ENCODE measurements around the gene ZIC4.

Gene ZIC4

DNA sequence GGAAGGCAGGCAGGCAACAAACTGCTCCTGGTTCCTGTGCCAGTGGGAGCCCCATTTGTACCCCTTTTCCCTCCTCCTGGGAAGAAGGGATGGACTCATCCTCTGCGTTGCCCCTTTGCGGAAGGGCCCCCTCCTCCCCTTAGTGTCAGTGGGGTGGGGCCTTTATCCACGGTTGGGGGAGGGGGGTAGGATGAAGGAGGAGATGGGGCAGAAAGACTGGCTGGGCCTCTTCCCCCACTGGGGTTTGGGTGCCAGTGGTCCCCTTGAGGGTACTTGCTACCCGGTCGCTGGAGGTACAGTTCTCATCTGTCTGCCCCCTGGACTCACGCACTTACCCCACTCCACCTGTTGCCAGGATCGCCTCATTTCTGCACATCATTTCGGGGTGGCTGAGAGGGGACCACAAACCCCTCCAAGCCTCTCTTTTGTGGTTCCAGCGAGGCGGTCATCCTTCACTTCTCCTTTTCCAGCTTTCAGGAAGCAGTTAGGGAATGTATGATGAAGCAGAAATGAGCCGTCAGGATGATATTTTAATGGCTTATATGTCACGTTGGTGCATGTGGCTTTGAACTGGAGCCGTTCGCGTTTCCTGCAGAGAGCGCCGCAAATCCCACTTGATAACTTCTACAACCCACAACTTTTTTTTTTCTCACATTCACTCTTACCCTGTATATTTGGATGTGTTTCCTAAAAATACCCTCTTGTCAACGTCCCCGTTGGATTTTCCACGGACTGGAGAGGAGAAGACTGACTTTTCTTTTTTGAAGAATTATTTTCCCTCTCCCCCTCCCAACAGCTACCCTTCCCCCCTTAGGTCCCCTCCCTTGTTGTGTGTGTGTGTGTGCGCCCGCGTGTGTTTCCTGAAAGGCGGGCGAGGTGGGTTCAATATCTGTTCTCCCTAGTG, at the start of gene ZIC4:
Gene ZIC4, minus strand, starts transcription at position 516 of the 904 bp plus-strand sequence. CDS start 3,746 bp downstream, outside the sequence.
- no peak for TF ChIP-seq JUND (IDR thresholded peaks at IDR 0.05; ENCODE audit: low read depth)
- in situ Hi-C loops (cut with HindIII; ENCODE audit: low pct_unique_long_range_greater_than_20kb, low sequenced_read_pairs): no loop called here
- DNase-seq (ENCODE audit: low read depth in 1 of 2, low spot score in 1 of 2): no peak

DNA sequence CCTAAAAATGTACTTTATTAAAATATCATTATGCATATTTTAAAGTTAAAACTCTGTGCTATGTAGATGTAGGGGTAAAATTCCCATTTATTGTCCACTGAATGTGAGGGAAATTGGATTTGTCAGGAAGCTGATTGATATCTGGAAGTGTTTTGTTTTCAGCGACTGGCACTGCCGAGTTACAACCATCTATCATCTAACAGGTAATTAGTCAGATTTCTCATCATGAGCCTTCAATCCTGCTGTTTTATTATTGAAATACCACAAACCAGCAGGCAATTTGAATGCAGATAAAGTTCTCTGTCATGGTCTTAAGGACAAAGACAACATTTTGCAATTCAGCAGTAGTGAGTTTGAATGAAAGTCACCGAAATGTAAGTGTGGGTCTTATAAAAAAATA, 43.3 kb upstream of the ZIC4 start:
- TF ChIP-seq JUND (IDR thresholded peaks at IDR 0.05; ENCODE audit: low read depth): no peak
- in situ Hi-C loops (cut with HindIII; ENCODE audit: low pct_unique_long_range_greater_than_20kb, low sequenced_read_pairs): no loop called here
- no peak for DNase-seq (ENCODE audit: low read depth in 1 of 2, low spot score in 1 of 2)

GRCh38 chr3:147447224-147447623, 40.9 kb upstream of the ZIC4 start:
- no peak for DNase-seq (ENCODE audit: low read depth in 1 of 2, low spot score in 1 of 2)
- in situ Hi-C loops (cut with HindIII; ENCODE audit: low pct_unique_long_range_greater_than_20kb, low sequenced_read_pairs): no loop called here
- no peak for TF ChIP-seq JUND (IDR thresholded peaks at IDR 0.05; ENCODE audit: low read depth)

GRCh38 chr3:147431751-147432150, 25.4 kb upstream of the ZIC4 start:
- no peak for DNase-seq (ENCODE audit: low read depth in 1 of 2, low spot score in 1 of 2)
- TF ChIP-seq JUND (IDR thresholded peaks at IDR 0.05; ENCODE audit: low read depth): no peak
- in situ Hi-C loops (cut with HindIII; ENCODE audit: low pct_unique_long_range_greater_than_20kb, low sequenced_read_pairs): no loop called here

GRCh38 chr3:147428754-147429153, 22.4 kb upstream of the ZIC4 start:
- TF ChIP-seq JUND (IDR thresholded peaks at IDR 0.05; ENCODE audit: low read depth): no peak
- no peak for DNase-seq (ENCODE audit: low read depth in 1 of 2, low spot score in 1 of 2)
- in situ Hi-C loops (cut with HindIII; ENCODE audit: low pct_unique_long_range_greater_than_20kb, low sequenced_read_pairs): no loop called here

DNA sequence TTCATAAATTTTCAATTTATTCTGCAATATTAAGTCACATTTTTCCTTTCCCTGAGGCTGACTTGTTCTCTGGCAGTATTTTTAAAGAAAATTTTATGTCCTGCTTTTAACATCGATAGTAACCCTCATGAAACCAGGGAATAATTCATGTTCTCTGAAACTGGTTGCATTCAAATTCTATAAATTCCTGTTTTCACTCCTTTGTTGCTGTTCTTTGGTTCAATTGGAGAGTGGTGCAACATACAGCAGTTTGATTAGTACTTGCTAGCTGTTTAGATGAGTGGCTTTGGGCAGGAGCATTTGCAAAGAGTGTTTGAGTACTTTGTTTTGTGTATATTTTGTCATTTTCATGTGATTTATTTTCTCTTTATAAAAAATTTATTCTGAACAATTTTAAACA, 22.0 kb upstream of the ZIC4 start:
- in situ Hi-C loops (cut with HindIII; ENCODE audit: low pct_unique_long_range_greater_than_20kb, low sequenced_read_pairs): no loop called here
- no peak for DNase-seq (ENCODE audit: low read depth in 1 of 2, low spot score in 1 of 2)
- TF ChIP-seq JUND (IDR thresholded peaks at IDR 0.05; ENCODE audit: low read depth): no peak

DNA sequence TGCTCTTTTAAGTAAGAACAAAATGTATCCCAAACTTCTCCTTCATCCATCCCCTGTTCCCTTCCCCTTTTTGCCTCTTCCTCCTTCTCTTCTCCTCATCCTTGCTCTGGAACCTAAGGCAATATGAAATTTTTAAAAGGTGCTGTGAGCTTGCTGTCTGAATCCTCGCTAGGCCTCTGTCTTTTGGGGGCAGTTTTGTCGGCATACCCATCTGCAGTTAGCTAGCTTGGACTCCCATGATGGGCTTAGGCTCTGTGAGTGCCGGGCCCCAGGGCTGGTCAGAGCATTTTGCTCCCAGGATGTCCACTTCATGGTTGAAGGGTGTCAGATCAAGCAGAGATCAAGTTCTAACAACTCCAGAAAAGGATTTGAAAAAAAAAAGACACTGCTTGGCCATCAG, 21.4 kb upstream of the ZIC4 start:
- no peak for TF ChIP-seq JUND (IDR thresholded peaks at IDR 0.05; ENCODE audit: low read depth)
- in situ Hi-C loops (cut with HindIII; ENCODE audit: low pct_unique_long_range_greater_than_20kb, low sequenced_read_pairs): no loop called here

GRCh38 chr3:147426931-147427330, 20.6 kb upstream of the ZIC4 start:
- DNase-seq (ENCODE audit: low read depth in 1 of 2, low spot score in 1 of 2): no peak
- no peak for TF ChIP-seq JUND (IDR thresholded peaks at IDR 0.05; ENCODE audit: low read depth)
- in situ Hi-C loops (cut with HindIII; ENCODE audit: low pct_unique_long_range_greater_than_20kb, low sequenced_read_pairs): no loop called here

More for the DNA sequence above, 21.4 kb upstream of the ZIC4 start:
- no peak for DNase-seq (ENCODE audit: low read depth in 1 of 2, low spot score in 1 of 2)

DNA sequence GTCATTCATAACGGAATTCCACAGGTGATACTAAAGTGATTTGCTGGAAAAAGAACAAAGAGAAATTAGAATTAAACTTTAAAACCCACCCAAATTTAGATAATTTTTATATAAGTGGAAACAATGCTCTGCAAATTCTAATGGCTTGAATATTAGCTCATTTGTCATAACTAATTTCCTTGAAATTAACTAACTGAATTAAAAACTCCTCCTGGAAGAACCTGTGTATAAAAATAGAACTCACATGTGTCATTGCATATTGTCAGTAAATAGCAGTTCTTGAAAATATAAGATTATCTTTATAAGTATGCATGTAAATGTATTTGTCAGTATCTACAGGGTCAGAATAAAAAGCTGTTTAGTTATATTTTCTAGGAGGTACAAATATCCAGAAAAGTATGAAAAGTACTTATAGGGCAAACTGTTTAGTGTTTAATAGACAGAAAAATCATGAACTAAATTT, 19.1 kb upstream of the ZIC4 start:
- in situ Hi-C loops (cut with HindIII; ENCODE audit: low pct_unique_long_range_greater_than_20kb, low sequenced_read_pairs): no loop called here
- TF ChIP-seq JUND (IDR thresholded peaks at IDR 0.05; ENCODE audit: low read depth): no peak
- no peak for DNase-seq (ENCODE audit: low read depth in 1 of 2, low spot score in 1 of 2)

- no peak for TF ChIP-seq JUND (IDR thresholded peaks at IDR 0.05; ENCODE audit: low read depth)
- in situ Hi-C loops (cut with HindIII; ENCODE audit: low pct_unique_long_range_greater_than_20kb, low sequenced_read_pairs): no loop called here
- DNase-seq (ENCODE audit: low read depth in 1 of 2, low spot score in 1 of 2): no peak
Measured at GRCh38 chr3:147424581-147425387, 18.4 kb upstream of the ZIC4 start.

GRCh38 chr3:147423798-147424580, 17.6 kb upstream of the ZIC4 start:
- no peak for DNase-seq (ENCODE audit: low read depth in 1 of 2, low spot score in 1 of 2)
- in situ Hi-C loops (cut with HindIII; ENCODE audit: low pct_unique_long_range_greater_than_20kb, low sequenced_read_pairs): no loop called here
- TF ChIP-seq JUND (IDR thresholded peaks at IDR 0.05; ENCODE audit: low read depth): no peak

GRCh38 chr3:147423537-147423797, 17.1 kb upstream of the ZIC4 start:
- no peak for DNase-seq (ENCODE audit: low read depth in 1 of 2, low spot score in 1 of 2)
- no peak for TF ChIP-seq JUND (IDR thresholded peaks at IDR 0.05; ENCODE audit: low read depth)
- in situ Hi-C loops (cut with HindIII; ENCODE audit: low pct_unique_long_range_greater_than_20kb, low sequenced_read_pairs): no loop called here

All from T47D (cell line).